NB4 (cell line): ENCODE data around the gene REEP1.

Experiments
- POLR2A ChIP-seq: IDR thresholded peaks from 2 replicates; pipeline ENCODE4 v1.6.1; 2011; ENCODE audit warnings: mild to moderate bottlenecking; ENCODE audit not compliant: insufficient read length; ENCODE audit errors: extremely low read depth
- TF ChIP-seq, protein P1 (sequence below): IDR thresholded peaks from one replicate; pipeline ENCODE4 v1.5.1; 2012; ENCODE audit warnings: low read depth, low read length

DNA sequence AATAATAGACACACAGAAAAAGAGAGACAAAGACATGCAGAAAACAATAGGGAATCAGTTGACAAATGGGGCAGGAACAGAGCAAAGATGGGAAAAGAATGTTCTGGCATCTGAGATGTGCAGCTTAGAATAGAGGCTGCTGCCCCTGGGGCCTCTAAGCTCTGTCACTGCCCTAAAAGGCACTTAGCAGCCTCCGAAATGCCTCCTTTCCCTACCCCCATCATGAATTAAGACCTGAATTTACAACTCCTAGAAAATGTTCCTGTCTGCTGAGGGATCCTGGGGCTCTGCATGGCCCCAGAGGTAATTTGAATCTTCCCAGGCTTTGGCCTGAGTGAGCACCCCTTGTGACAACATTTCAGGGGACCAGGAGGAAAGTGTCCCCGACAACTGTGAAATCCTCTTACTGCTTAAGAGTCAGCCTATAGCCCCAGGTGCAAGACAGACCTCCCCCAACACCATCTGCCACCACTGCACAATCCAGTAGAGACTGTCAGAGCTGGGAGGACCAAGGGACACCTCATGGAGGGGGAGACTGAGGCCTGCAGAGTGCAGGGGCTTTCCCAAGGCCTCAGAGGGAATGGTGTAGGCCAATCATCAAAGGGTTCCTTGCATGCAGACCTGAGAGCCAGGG lies 113.4 kb downstream of the REEP1 start:
- TF ChIP-seq, protein P1, sequence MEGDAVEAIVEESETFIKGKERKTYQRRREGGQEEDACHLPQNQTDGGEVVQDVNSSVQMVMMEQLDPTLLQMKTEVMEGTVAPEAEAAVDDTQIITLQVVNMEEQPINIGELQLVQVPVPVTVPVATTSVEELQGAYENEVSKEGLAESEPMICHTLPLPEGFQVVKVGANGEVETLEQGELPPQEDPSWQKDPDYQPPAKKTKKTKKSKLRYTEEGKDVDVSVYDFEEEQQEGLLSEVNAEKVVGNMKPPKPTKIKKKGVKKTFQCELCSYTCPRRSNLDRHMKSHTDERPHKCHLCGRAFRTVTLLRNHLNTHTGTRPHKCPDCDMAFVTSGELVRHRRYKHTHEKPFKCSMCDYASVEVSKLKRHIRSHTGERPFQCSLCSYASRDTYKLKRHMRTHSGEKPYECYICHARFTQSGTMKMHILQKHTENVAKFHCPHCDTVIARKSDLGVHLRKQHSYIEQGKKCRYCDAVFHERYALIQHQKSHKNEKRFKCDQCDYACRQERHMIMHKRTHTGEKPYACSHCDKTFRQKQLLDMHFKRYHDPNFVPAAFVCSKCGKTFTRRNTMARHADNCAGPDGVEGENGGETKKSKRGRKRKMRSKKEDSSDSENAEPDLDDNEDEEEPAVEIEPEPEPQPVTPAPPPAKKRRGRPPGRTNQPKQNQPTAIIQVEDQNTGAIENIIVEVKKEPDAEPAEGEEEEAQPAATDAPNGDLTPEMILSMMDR: no peak
- no peak for TF ChIP-seq POLR2A
